KMS-11 (cell line): ENCODE data around the gene GLIPR2.

ENCODE experiments used
- H2AFZ ChIP-seq: fragments of 200-600 bp; sonication (generic); 2 replicates; pipeline ENCODE4 v1.6.1; 2016; ENCODE audit warnings: antibody characterized with exemption, mixed run types, low read depth
- H3K27ac ChIP-seq: fragments of 200-600 bp; sonication (generic); 2 replicates; pipeline ENCODE4 v1.6.1; 2016; ENCODE audit warnings: mild to moderate bottlenecking, mixed run types
- H3K27me3 ChIP-seq: fragments of 200-600 bp; sonication (generic); 2 replicates; pipeline ENCODE4 v1.6.1; 2017; ENCODE audit warnings: mild to moderate bottlenecking, low read depth, mixed run types, moderate library complexity; ENCODE audit not compliant: insufficient read depth
- H3K36me3 ChIP-seq: fragments of 200-600 bp; sonication (generic); 2 replicates; pipeline ENCODE4 v1.6.1; 2017; ENCODE audit warnings: mild to moderate bottlenecking, mixed run types; ENCODE audit not compliant: insufficient read depth
- H3K4me1 ChIP-seq: fragments of 200-600 bp; sonication (generic); 2 replicates; pipeline ENCODE4 v1.6.1; 2016; ENCODE audit warnings: mild to moderate bottlenecking, low read depth, mixed run types; ENCODE audit not compliant: poor library complexity, severe bottlenecking
- H3K4me2 ChIP-seq: fragments of 200-600 bp; sonication (generic); 2 replicates; pipeline ENCODE4 v1.7.0; 2016; ENCODE audit warnings: mild to moderate bottlenecking, mixed run types
- H3K4me3 ChIP-seq: fragments of 200-600 bp; sonication (generic); IDR thresholded peaks from 2 replicates; pipeline ENCODE4 v1.6.1; 2017; ENCODE audit warnings: low read depth, low read length, mixed read lengths; ENCODE audit not compliant: insufficient read depth
- H3K79me2 ChIP-seq: fragments of 200-600 bp; sonication (generic); 2 replicates; pipeline ENCODE4 v1.6.1; 2016; ENCODE audit warnings: low read depth, mixed run types; ENCODE audit not compliant: insufficient read depth
- H3K9ac ChIP-seq: fragments of 200-600 bp; sonication (generic); 2 replicates; pipeline ENCODE4 v1.6.1; 2016; ENCODE audit warnings: mild to moderate bottlenecking, mixed run types
- H4K20me1 ChIP-seq: fragments of 200-600 bp; sonication (generic); 2 replicates; pipeline ENCODE4 v1.6.1; 2016; ENCODE audit warnings: mild to moderate bottlenecking, mixed run types; ENCODE audit not compliant: insufficient read depth
- TF ChIP-seq, protein P1 (sequence below): fragments of 200-600 bp; sonication (generic); conservative IDR thresholded peaks from 2 replicates; pipeline ENCODE4 v1.6.1; 2017; ENCODE audit warnings: low read depth, mild to moderate bottlenecking, antibody characterized with exemption, low read length, moderate library complexity, mixed read lengths

Gene GLIPR2

DNA sequence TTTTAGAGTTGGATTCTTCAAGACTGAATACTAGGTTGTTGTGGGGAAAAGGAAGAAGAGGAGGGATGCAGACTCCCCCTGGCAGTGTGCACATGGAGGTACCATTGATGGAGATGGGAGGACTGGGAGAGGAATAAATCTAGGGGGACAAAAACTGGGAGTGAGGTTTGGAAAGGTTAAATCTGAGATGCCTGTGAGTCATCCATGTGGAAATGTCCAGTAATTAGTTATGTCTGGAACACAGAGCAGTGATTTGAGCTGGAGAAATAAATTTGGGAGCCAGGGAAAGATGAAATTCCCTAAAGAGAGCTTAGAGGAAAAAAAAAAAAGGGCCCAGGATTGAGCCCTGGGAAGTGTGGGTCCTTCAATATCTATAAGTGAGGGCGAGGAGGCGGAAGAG lies 24.7 kb downstream of the GLIPR2 start:
- TF ChIP-seq, protein P1, sequence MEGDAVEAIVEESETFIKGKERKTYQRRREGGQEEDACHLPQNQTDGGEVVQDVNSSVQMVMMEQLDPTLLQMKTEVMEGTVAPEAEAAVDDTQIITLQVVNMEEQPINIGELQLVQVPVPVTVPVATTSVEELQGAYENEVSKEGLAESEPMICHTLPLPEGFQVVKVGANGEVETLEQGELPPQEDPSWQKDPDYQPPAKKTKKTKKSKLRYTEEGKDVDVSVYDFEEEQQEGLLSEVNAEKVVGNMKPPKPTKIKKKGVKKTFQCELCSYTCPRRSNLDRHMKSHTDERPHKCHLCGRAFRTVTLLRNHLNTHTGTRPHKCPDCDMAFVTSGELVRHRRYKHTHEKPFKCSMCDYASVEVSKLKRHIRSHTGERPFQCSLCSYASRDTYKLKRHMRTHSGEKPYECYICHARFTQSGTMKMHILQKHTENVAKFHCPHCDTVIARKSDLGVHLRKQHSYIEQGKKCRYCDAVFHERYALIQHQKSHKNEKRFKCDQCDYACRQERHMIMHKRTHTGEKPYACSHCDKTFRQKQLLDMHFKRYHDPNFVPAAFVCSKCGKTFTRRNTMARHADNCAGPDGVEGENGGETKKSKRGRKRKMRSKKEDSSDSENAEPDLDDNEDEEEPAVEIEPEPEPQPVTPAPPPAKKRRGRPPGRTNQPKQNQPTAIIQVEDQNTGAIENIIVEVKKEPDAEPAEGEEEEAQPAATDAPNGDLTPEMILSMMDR, result no peak

DNA sequence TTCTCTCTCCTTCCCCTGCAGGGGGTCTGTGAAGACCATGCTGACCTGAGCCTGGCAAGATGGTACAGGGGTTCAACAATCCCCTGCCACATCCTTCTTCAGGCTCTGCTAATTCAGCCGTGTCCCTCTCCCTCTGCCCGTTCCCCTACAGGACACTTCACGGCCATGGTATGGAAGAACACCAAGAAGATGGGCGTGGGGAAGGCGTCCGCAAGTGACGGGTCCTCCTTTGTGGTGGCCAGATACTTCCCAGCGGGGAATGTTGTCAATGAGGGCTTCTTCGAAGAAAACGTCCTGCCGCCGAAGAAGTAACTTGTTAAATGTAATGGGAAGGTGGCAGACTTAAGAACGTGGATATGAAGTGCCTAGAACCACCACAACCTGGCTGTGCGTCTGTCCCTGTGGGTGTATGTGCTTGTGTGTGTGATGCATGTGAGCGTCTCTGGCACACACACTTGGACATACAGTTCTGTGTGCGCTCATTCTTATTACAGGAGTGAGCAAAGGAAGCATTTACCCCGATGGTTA lies 25.7 kb downstream of the GLIPR2 start:
- no peak overlapping the region for H3K27ac ChIP-seq
- no peak overlapping the region for H3K4me2 ChIP-seq
- H3K4me3 ChIP-seq, result no peak overlapping the region
- H3K79me2 ChIP-seq, result no peaks in the 10 kb centered on the region
- H3K27me3 ChIP-seq, result no peaks in the 10 kb centered on the region
- H2AFZ ChIP-seq, result no peak overlapping the region
- H3K36me3 ChIP-seq, result no peaks in the 10 kb centered on the region
- no peaks in the 10 kb centered on the region for H3K4me1 ChIP-seq
- TF ChIP-seq, protein P1, result no peak
- H3K9ac ChIP-seq, result no peak overlapping the region
- H4K20me1 ChIP-seq, result no peaks in the 10 kb centered on the region

More for the DNA sequence above, 24.7 kb downstream of the GLIPR2 start:
- Histone ChIP-seq H3K79me2 (no peaks in the 10 kb centered on the region), H3K9ac (no peak overlapping the region), H3K4me2 (no peak overlapping the region), H3K27ac (no peak overlapping the region), H3K4me1 (no peaks in the 10 kb centered on the region), H4K20me1 (no peaks in the 10 kb centered on the region), H3K4me3 (no peak overlapping the region), H2AFZ (no peak overlapping the region), H3K27me3 (no peaks in the 10 kb centered on the region), H3K36me3 (no peaks in the 10 kb centered on the region)

DNA sequence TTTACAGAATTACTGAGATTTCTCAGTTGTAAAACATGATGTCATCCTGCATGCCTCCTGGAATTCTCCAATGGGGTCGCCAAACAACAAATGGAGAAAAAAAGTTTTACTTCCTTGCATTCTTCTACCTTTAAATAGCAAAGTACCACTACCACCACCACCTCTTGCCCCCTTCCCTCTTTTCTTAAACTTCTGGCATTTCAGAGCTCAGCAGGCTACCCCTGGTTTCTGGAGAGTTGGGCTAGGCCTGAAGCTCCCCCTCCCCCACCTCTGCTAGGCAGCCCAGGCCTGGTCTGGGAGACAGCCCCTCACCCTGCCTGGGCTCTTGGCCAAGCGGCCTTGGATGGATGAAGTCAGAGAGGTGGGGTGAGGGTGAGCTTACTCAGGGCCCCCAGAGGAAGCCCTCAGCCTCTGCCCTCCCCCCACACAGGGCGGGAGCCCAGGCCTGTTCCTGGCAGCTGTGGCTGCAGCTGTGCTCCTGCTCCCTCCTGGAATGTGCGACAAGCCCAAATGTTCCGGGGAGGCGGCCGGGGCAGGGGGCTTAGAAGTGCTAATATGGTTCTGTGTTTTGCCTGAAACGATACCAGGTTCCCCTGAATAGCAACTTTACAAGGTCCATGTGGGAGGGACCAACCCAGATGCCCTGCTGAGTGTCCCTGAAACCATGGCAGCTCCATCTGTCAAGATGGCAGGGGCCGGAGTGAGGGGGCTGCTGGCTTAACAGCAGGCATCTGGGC lies 26.7 kb downstream of the GLIPR2 start:
- Histone ChIP-seq H3K9ac (no peak overlapping the region), H3K4me2 (no peak overlapping the region), H2AFZ (no peak overlapping the region), H3K27ac (no peak overlapping the region), H3K79me2 (no peaks in the 10 kb centered on the region), H3K36me3 (no peaks in the 10 kb centered on the region), H3K4me1 (no peaks in the 10 kb centered on the region), H4K20me1 (no peaks in the 10 kb centered on the region), H3K4me3 (no peak overlapping the region), H3K27me3 (no peaks in the 10 kb centered on the region)
- TF ChIP-seq, protein P1, result no peak

DNA sequence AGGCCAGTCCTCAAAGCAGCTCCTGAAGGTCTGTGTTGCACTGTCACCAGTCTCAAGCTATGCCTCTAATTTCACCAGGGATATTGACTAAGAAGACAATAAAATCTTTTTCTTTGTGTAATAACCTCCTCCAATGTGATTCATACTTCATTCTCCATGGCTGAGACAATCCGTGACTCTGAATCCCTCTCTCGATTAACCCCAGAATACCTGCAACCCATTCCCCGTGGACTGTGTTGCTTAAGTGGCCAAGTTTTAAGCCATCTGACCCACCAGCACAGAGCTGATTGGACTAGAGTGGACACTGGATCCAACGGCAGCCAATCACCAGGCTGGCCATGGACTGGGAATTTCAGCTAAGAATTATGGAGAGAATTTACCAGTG lies 27.2 kb downstream of the GLIPR2 start:
- Histone ChIP-seq H3K4me2 (no peak overlapping the region), H3K27ac (no peak overlapping the region), H2AFZ (no peak overlapping the region), H3K27me3 (no peaks in the 10 kb centered on the region), H3K9ac (no peak overlapping the region), H4K20me1 (no peaks in the 10 kb centered on the region), H3K79me2 (no peaks in the 10 kb centered on the region), H3K4me3 (no peak overlapping the region), H3K4me1 (no peaks in the 10 kb centered on the region), H3K36me3 (no peaks in the 10 kb centered on the region)
- TF ChIP-seq, protein P1, result no peak
